K562 (cell line): ENCODE results near the gene MXRA7.

ENCODE experiments used
- LCOR ChIP-seq: sonication (generic); formaldehyde crosslinking; IDR thresholded peaks from 2 replicates; pipeline ENCODE4 v1.8.0; 2022; ENCODE audit warnings: mild to moderate bottlenecking, missing genetic modification reagents
- TF ChIP-seq, protein P1 (sequence below): sonication (generic); formaldehyde crosslinking; IDR thresholded peaks from 2 replicates; pipeline ENCODE4 v1.5.0; 2020; ENCODE audit warnings: missing genetic modification reagents

DNA sequence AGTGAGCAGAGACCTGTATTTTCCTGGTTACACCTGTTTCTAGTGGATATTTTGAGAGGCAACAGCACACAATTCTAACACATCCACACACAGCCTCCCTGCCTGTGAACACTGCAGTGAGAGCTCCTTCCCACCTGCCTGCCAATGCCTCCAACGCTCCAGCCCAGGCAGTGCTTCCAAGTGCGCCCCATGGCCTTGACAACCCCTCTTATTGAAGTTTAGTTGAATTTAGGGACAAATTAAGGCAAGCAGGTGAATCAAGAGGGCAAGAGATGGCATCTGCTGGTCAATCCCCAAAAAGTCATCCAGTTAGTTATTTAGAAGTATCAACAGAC lies 4.7 kb upstream of the MXRA7 start:
- TF ChIP-seq, protein P1, sequence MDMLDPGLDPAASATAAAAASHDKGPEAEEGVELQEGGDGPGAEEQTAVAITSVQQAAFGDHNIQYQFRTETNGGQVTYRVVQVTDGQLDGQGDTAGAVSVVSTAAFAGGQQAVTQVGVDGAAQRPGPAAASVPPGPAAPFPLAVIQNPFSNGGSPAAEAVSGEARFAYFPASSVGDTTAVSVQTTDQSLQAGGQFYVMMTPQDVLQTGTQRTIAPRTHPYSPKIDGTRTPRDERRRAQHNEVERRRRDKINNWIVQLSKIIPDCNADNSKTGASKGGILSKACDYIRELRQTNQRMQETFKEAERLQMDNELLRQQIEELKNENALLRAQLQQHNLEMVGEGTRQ (CRISPR knock-in tag), result no peak
- TF ChIP-seq LCOR (CRISPR knock-in tag), result no peak
